GM12878 (cell line): ENCODE measurements around the gene ETV6.

ENCODE experiments used
- ATF2 ChIP-seq: IDR thresholded peaks from 2 replicates; pipeline ENCODE4 v1.6.1; 2012; ENCODE audit warnings: low read length, inconsistent platforms
- BRCA1 ChIP-seq: IDR thresholded peaks from 2 replicates; pipeline ENCODE4 v1.6.1; 2011; ENCODE audit warnings: low read depth, low read length, improper control_type of control experiment
- CBFB ChIP-seq: IDR thresholded peaks from 2 replicates; pipeline ENCODE4 v1.6.1; 2016; ENCODE audit warnings: antibody characterized with exemption, low read depth
- CHD1 ChIP-seq: IDR thresholded peaks from 2 replicates; pipeline ENCODE4 v1.6.1; 2012; ENCODE audit warnings: low read depth, low read length, improper control_type of control experiment
- CTCF ChIP-seq, 3 experiments: IDR thresholded peaks in 2 of 3; conservative IDR thresholded peaks in 1 of 3; 2 replicates each; pipeline ENCODE4 v1.5.1; 2011; ENCODE audit warnings: low read depth in 3 of 3, low read length in 3 of 3, mild to moderate bottlenecking in 3 of 3, control low read depth in 2 of 3, moderate library complexity in 2 of 3, inconsistent platforms in 1 of 3, mixed read lengths in 1 of 3; ENCODE audit not compliant: control insufficient read depth in 2 of 3, insufficient read depth in 1 of 3; ENCODE audit errors: extremely low read depth in 1 of 3
- EZH2 ChIP-seq: IDR thresholded peaks from 2 replicates; pipeline ENCODE4 v1.6.1; 2012; ENCODE audit warnings: low read depth, mild to moderate bottlenecking, control low read depth, inconsistent platforms, low read length, borderline replicate concordance; ENCODE audit not compliant: control insufficient read depth
- FOS ChIP-seq: IDR thresholded peaks from 3 replicates; pipeline ENCODE4 v1.6.1; 2011; ENCODE audit warnings: borderline replicate concordance; ENCODE audit not compliant: insufficient read length; ENCODE audit errors: extremely low read depth
- PBX3 ChIP-seq: IDR thresholded peaks from 2 replicates; pipeline ENCODE4 v1.6.1; 2011; ENCODE audit warnings: mild to moderate bottlenecking, low read depth, low read length, moderate library complexity; ENCODE audit not compliant: insufficient replicate concordance
- PML ChIP-seq: IDR thresholded peaks from 2 replicates; pipeline ENCODE4 v1.6.1; 2012; ENCODE audit warnings: low read length, inconsistent platforms
- POLR2AphosphoS5 ChIP-seq: IDR thresholded peaks from 2 replicates; pipeline ENCODE4 v1.6.1; 2011; ENCODE audit warnings: mild to moderate bottlenecking, low read length, inconsistent platforms
- SPI1 ChIP-seq: IDR thresholded peaks from 2 replicates; pipeline ENCODE4 v1.6.1; 2011; ENCODE audit warnings: low read depth, mild to moderate bottlenecking, low read length, moderate library complexity, borderline replicate concordance; ENCODE audit not compliant: insufficient read depth
- SUZ12 ChIP-seq: fragments of 200-600 bp; sonication (generic); IDR thresholded peaks from one replicate; pipeline ENCODE4 v1.6.1; 2018; ENCODE audit warnings: antibody characterized with exemption, mild to moderate bottlenecking; ENCODE audit not compliant: unreplicated experiment
- YY1 ChIP-seq: IDR thresholded peaks from 2 replicates; pipeline ENCODE4 v1.6.1; 2011; ENCODE audit warnings: low read depth, mild to moderate bottlenecking, low read length
- ZSCAN29 ChIP-seq: fragments of 450-650 bp; IDR thresholded peaks from 2 replicates; pipeline ENCODE4 v1.6.1; 2017; ENCODE audit warnings: mild to moderate bottlenecking, moderate library complexity

- no peak for TF ChIP-seq BRCA1
- no peak for TF ChIP-seq PBX3
- no peak for TF ChIP-seq CTCF (IDR thresholded peaks at IDR 0.05 in 2 of 3, conservative IDR thresholded peaks at IDR 0.05 in 1 of 3; ENCODE audit: control insufficient read depth in 2 of 3, extremely low read depth in 1 of 3, insufficient read depth in 1 of 3, low read depth in 3 of 3, low read length in 3 of 3)
- no peak for TF ChIP-seq ZSCAN29
- no peak for TF ChIP-seq PML
- no peak for TF ChIP-seq EZH2
- no peak for TF ChIP-seq SUZ12
- TF ChIP-seq CBFB: no peak
- TF ChIP-seq YY1: no peak
- TF ChIP-seq FOS: no peak
- TF ChIP-seq POLR2AphosphoS5: no peak
- TF ChIP-seq ATF2: no peak
- no peak for TF ChIP-seq CHD1
- no peak for TF ChIP-seq SPI1
Measured at GRCh38 chr12:11600199-11600598, 49.3 kb upstream of the ETV6 start.
